ENCODE measurements around the gene DNAAF8.

- no peak for TF ChIP-seq CTCF (IDR thresholded peaks at IDR 0.05; ENCODE audit: extremely low read depth in 1 of 2, insufficient read depth in 1 of 2, low read depth in 1 of 2, low read length in 2 of 2)
- no peak for TF ChIP-seq EZH2 (IDR thresholded peaks at IDR 0.05; ENCODE audit: borderline replicate concordance, low read depth, low read length, severe bottlenecking)
- TF ChIP-seq MAX (IDR thresholded peaks at IDR 0.05; ENCODE audit: insufficient read depth, insufficient read length), result no peak
- no peak for TF ChIP-seq POLR2AphosphoS5 (IDR thresholded peaks at IDR 0.05; ENCODE audit: insufficient read depth, low read depth, low read length)
- no peak for TF ChIP-seq POLR2A (IDR thresholded peaks at IDR 0.05; ENCODE audit: low read depth, low read length)
- TF ChIP-seq FOS (IDR thresholded peaks at IDR 0.05; ENCODE audit: borderline replicate concordance, insufficient read depth, low read length), result no peak
- TF ChIP-seq MYC (IDR thresholded peaks at IDR 0.05; ENCODE audit: low read depth, low read length), result no peak
- TF ChIP-seq GATA2 (IDR thresholded peaks at IDR 0.05; ENCODE audit: insufficient read depth, insufficient read length, low read depth, low read length), result no peak
These were observed 40.2 kb upstream of the DNAAF8 start for GRCh38 chr16:4693956-4694641.

All from endothelial cell of umbilical vein (primary cell).